ENCODE data around the gene CLEC16A.

Gene CLEC16A

GRCh38 chr16:11049396-11050059 is 105.2 kb downstream of the CLEC16A start:
- DNase-seq, result no peak

GRCh38 chr16:11050536-11050935 is 106.2 kb downstream of the CLEC16A start:
- DNase-seq, result no peak

GRCh38 chr16:11050944-11051343 is 106.6 kb downstream of the CLEC16A start:
- no peak for DNase-seq

- no peak for DNase-seq
Observed at GRCh38 chr16:11051430-11051829, 107.1 kb downstream of the CLEC16A start.

DNA sequence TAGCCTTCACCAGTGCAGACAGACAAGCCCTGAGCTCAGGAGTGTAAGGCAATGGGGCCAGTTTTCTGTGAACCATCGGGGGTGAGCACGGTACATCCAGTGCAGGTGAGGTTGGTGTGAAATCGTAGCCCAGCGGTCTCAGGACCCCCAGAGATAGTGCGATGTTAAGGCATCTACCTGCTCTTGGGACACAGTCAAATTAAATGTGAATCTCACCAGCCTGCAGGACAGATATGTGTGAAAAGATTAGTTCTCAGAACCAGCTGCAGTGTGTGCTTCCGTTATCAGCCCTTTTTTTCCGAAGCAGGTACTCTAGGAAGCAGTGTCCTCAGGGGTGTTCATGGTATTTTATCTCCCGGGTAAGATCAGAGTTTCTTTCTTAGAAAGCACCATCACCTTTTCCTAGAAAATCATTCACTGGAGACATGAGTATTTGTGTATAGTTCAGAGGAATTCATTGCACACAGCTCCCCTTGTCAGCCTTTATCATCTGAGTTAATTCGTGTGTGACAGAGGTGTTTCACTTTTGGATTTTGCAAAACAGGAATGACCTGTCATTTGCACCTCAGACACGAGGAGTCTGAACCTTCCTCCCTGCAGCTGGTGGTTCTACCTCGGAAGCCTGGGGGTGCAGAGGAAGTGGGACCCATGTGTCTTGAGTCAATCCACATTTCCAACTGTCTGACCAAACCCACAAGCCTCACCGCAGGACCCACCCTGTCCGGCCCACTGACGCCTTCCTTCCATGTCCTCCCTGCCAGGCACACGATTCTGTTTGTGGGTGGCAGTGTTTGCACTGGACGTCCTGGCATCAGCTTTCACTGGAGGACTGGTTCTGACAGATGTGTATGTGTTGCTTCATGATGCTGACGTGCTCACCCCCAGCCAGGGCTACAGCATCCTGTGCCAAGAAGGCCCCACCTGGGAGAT is 107.8 kb downstream of the CLEC16A start:
- no peak for DNase-seq

DNA sequence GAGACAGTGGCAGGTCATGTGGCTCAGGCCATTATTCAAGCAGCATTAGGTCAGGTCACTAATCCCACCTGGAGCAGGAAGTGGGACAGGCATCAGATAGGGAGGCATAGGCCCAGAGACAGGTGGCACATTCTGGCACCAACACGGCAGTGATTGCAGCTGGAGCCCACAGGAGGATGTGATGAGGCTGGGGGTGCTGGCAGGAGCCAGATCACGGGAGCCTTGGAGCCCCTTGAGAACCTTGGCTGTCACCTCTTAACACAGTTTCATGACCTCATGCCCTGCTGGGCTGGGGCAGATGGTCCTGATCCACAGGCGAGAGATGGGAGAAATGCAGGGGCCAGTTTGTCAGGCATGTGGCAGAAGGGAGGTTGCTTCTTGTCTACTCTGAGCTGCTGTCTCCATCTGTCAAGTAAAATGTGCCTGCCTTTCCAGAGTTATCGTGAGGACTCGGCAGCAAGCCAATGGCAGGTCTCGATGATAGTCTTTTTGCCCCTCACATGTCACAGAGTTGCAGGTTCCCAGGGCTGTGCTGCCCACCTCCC is 109.6 kb downstream of the CLEC16A start:
- no peak for DNase-seq

DNA sequence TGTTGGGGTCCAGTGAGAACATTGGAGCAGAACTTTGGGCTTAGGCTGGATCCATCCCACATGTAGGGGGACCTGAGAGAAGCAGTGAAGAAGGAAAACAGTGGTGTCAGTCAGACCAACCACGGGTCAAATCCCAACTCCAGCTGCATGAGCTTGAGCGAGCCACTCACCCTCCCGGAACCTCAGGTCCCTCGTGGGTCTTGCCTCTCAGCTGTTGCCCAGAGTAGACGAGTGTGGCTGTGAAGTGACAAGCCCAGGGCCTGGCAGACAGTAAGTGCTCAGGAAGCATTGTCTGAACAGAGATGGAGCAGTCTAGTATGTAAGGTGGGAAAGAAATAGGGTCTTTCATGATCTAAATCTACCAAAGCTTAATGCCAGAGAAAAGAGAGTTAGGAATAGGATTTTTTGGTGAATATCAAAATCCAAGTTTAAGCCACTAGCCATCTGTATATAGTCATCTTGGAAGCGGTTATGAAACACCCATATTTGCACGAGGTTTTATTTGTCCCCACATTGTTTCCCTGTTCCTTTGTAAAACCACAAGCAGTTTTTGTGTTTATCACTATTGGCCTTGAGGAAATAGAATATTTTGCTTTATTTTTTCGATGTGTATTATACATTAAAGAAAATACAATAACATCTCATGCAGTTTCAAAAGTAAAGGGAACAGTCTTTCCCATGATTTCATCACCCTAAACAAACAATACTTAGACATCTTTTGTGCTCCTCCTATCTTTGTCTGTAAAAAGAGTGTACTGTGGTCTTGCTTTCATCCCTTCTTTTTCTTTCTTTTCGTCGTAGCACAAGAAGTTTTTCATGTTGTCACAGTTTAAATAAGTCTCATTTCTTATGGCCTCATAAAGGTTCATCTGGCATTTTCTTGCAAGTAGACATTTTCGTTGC is 112.0 kb downstream of the CLEC16A start:
- DNase-seq, result no peak

DNA sequence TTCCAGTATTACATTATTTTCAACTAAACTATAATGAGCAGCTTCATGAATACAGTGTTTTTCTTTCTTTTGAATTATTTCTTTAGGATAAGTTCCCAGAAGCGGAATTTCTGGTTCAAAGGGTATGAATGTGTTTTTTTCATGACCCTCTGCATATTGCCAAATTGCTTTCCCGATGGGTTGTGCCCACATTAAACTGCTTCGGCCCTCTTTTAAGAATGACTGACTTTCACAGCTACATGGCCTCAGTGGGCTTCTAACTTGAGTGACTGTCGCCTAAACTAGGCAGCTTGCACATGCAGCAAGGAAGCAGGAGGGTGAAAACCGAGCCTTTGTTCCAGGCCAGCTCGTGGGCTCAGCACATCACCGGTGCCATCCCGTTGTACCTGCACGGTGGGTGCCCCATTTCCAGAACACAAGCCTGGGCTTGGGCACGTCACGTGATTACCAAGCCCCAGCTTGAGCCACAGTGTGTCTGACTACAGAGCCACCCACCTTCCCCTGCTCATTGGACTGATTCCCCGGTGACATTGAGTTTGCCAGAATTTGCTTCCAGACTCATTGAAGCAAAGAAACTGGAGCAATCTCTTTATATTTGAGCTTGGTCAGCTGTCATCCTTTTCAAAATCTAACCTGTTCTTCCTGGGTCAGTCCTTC is 112.8 kb downstream of the CLEC16A start:
- DNase-seq, result no peak

- DNase-seq, result no peak
Observed at GRCh38 chr16:11057711-11058345, 113.5 kb downstream of the CLEC16A start.

DNA sequence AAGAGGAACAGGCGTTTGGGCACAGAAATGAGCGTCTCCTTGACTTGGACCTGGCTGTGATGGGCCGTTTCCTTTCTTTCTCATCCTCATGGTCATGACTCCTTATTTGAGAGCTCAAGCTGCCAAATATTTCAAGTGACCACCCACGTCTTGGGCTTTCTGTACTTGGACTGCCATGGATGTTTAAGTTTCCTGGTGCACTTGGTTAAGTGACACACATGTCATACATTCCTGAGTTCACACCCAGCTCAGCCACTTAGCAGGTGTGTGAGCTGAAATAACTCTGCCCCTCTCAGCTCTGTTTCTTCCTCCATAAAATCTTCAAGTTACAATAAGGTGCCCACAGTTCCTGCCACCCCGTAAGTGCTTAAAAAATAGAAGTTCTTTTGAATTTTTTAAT is 114.5 kb downstream of the CLEC16A start:
- DNase-seq, result no peak

GRCh38 chr16:11059588-11059987 is 115.2 kb downstream of the CLEC16A start:
- no peak for DNase-seq

DNA sequence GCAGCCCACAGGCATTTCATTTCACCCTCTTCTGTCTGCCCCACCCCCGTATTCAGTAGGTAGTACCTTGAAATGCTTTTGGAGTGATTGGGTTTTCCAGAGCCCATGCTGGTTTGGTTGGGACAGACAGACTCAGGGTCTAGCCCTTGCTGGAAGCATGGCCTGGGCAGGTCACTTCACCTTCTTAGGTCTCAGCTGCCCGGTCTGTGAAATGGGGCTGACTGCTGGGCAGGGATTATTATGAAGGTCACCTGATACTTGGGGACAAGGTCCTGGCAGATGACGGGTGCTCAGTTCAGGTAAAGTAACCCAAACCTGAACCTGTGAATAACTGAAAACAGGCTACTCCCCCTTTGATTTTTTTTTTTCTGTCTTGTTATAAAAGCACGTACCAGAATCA is 116.0 kb downstream of the CLEC16A start:
- no peak for DNase-seq

GRCh38 chr16:11060842-11061241 is 116.5 kb downstream of the CLEC16A start:
- no peak for DNase-seq

DNA sequence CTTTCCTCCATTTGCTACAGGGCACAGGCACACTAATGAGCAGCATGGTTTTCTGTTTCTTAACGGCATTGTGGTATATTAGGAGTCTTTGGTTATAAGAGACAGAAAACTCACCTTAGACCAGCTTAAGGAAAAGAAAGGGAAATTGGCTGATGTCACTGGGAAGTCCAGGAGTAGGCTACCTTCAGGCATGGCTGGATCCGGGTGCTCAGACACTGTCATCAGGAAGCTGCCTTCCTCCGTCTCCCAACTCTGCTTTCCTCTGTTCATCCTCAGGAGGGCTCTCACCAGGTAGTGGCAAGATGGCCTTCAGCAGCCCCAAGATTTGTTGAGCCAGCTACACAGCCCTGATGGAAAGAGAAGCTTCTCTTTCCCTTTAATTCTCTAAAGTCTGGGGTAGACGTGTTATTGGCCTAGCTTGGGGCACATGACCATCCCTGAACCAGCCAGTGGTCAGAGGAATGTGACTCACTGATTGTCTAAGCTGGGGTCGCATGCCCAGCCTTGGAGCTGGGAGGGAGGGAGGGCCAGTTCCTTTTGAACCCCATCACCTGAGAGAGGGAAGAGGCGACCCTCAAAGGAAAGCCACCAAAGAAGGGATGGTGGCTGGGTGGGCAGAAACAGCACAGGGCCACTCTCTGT is 117.4 kb downstream of the CLEC16A start:
- no peak for DNase-seq

DNA sequence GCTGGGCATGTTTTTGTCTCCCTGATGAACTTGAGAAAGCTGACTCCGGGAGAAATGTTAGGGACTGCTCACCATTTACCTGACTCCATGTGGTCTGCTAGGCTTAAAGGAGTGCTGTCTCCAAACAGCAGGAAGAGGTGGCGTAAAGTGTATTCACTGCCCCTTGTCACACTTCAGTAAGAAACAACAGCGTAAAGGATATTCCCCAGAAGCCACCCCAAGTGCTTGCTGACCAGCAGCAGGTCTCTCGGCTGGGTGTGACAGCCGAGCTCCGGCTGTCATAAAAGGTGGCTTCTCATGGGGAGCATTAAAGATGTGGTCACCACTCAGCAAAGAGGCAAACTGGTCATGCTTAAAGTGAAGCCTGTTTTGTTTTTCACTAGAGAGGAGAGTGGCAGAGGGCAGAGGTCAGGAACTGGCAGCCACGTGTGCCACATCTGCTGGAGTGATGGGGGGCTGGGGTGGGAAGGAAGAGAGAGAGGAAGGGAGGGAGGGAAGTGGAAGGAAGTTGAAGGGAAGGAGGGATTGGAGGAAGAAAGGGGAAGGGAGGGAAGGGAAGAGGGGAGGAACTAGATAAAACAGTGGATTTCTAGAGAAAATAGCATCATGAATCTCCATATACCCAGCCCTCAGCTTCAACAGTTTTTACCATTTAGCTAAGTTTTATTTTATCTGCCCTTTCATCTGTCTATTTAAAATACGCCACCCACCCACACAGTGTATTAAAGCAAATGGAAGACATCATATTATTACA is 119.3 kb downstream of the CLEC16A start:
- no peak for DNase-seq

DNA sequence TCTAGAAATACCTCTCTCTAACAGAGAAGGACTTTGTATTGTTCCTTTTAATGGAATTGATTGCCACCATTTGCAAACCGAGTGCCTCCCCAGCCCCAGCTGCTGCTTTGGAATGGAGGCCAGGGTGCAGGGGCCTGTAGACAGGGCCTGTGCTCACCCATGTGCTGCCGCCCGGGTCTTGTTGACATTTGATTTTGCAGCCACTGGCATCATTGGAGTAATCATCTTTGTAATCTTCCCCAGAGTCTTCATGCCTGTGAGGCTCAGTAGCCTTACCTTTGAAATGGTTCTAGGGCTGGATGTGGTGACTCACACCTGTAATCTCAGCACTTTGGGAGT is 119.8 kb downstream of the CLEC16A start:
- no peak for DNase-seq

- DNase-seq, result no peak
Observed at GRCh38 chr16:11064851-11065250, 120.5 kb downstream of the CLEC16A start.

GRCh38 chr16:11066261-11066870 is 122.0 kb downstream of the CLEC16A start:
- DNase-seq, result no peak

GRCh38 chr16:11067266-11067665 is 122.9 kb downstream of the CLEC16A start:
- no peak for DNase-seq

- no peak for DNase-seq
Observed at GRCh38 chr16:11067697-11068141, 123.4 kb downstream of the CLEC16A start.
